ENCODE results near the gene ACBD5.

DNA sequence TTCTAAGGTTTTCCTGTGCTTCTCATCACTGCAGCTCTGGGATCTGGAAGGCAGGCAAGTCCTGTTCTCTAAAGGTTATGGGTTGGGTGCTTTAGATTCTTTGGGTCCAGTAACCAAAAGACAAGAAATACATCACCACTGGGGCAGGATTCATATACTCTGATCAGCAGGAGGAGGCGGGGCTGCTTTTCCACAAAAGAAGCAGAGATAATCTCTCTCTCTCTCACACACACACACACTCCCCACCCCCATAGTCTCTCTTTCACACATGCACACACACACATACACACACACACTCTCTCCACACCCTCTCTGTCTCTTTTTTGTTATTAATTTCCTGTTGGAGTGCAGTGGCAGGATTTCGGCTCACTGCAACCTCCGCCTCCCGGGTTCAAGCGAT lies 13.0 kb upstream of the ACBD5 start:
- TF ChIP-seq GATA2 (IDR thresholded peaks at IDR 0.05; ENCODE audit: low read depth, low read length) = no peak
- TF ChIP-seq GATA3 (IDR thresholded peaks at IDR 0.05; ENCODE audit: low read depth, low read length) = no peak

Data from SH-SY5Y (cell line).